CD4-positive, alpha-beta T cell (primary cell): Measurements from ENCODE around the gene MPZL3. TPM values are rescaled to one million over a fixed set of nuclear protein-coding genes. Genes with fewer than 3 reads are reported as not detected.

Experiments
- ATAC-seq: fragments of 200-7000 bp; cut with Tn5 transposase; one replicate; pipeline ENCODE4 v1.10.0; 2022; ENCODE audit warnings: mild to moderate bottlenecking; ENCODE audit not compliant: poor library complexity
- CTCF ChIA-PET: fragments of 350-600 bp; sonication (Branson Sonifier 250); formaldehyde crosslinking; loops from one replicate; lab custom pipeline; 2021; ENCODE audit warnings: antibody characterized with exemption, inconsistent platforms; lab: Charles Lee
- POLR2A ChIA-PET: fragments of 350-600 bp; sonication (Branson Sonifier 250); formaldehyde crosslinking; loops from one replicate; lab custom pipeline; 2021; ENCODE audit warnings: antibody characterized with exemption, inconsistent platforms; lab: Charles Lee
- DNase-seq, 14 experiments: peaks; one replicate each; pipeline ENCODE4 v3.0.0-alpha.2; 2013 to 2020; ENCODE audit warnings: mixed read lengths in 2 of 14
- H3K27ac ChIP-seq, 2 donors: one replicate each; pipeline versions ENCODE4 v1.5.1 to v1.7.0; 2013; ENCODE audit warnings: low read length in 2 of 2, low read depth in 1 of 2, mild to moderate bottlenecking in 1 of 2
- H3K27me3 ChIP-seq, 2 experiments: 1 replicate in 1 of 2; 2 replicates in 1 of 2; pipeline versions ENCODE4 v1.6.1 to v1.7.0; 2013; ENCODE audit warnings: low read length in 2 of 2, control low read depth in 1 of 2, mild to moderate bottlenecking in 1 of 2, moderate library complexity in 1 of 2; ENCODE audit not compliant: insufficient read depth in 2 of 2, control insufficient read depth in 1 of 2
- H3K36me3 ChIP-seq: one replicate; pipeline ENCODE4 v1.6.1; 2013; ENCODE audit warnings: low read length, control low read depth; ENCODE audit not compliant: insufficient read depth
- H3K4me1 ChIP-seq: one replicate; pipeline ENCODE4 v1.6.1; 2013; ENCODE audit warnings: low read length, control low read depth; ENCODE audit not compliant: insufficient read depth
- H3K4me3 ChIP-seq: one replicate; pipeline ENCODE4 v1.5.1; 2013; ENCODE audit warnings: mild to moderate bottlenecking, low read length, moderate library complexity
- H3K9me3 ChIP-seq, 2 experiments: 1 replicate in 1 of 2; 2 replicates in 1 of 2; pipeline versions ENCODE4 v1.6.1 to v1.7.0; 2013; ENCODE audit warnings: low read length in 2 of 2, mild to moderate bottlenecking in 2 of 2, control low read depth in 1 of 2, moderate library complexity in 1 of 2; ENCODE audit not compliant: control insufficient read depth in 1 of 2, insufficient read depth in 1 of 2
- H3K27ac Mint-ChIP-seq: one replicate; pipeline ENCODE4 v1.8.0; 2020; ENCODE audit warnings: mixed read lengths
- H3K27me3 Mint-ChIP-seq: one replicate; pipeline ENCODE4 v1.8.0; 2021; ENCODE audit warnings: mixed read lengths
- H3K36me3 Mint-ChIP-seq: one replicate; pipeline ENCODE4 v1.8.0; 2021; ENCODE audit warnings: low read depth, mixed read lengths
- H3K4me1 Mint-ChIP-seq: one replicate; pipeline ENCODE4 v1.8.0; 2021; ENCODE audit warnings: low read depth, mixed read lengths
- H3K4me3 Mint-ChIP-seq: one replicate; pipeline ENCODE4 v1.8.0; 2020; ENCODE audit warnings: mild to moderate bottlenecking, mixed read lengths
- H3K9me3 Mint-ChIP-seq: one replicate; pipeline ENCODE4 v1.8.0; 2020; ENCODE audit warnings: mixed read lengths
- CTCF ChIP-seq: fragments of 200-600 bp; IDR thresholded peaks from one replicate; pipeline ENCODE4 v1.8.0; 2022; ENCODE audit warnings: antibody characterized with exemption, mild to moderate bottlenecking
- intact Hi-C, 2 experiments: fragments of 100-400 bp; cut with DNase I in 1 of 2; cut with micrococcal nuclease in 1 of 2; formaldehyde crosslinking; loops; one replicate each; pipeline versions ENCODE4 v1.15.1 to v1.9.0; 2023 to 2025; cut with DNase I, micrococcal nuclease
- polyA plus RNA-seq, 2 donors: library from polyadenylated mRNA; unstranded; fragments of 120-200 nt; gene quantifications; one replicate each; pipeline ENCODE4 v1.2.1, GENCODE V29; 2013
- total RNA-seq, 174 experiments: library from RNA in 2 of 174; stranded (reverse) in 2 of 174; gene quantifications; one replicate each; pipeline ENCODE4 v1.2.3 and lab custom pipeline; 2021 to 2026

Gene MPZL3
- total RNA-seq: 10 to 100 TPM; 29.0 to 30.2 TPM
- 13.9 TPM for polyA plus RNA-seq (2013, experiment 1 of 2)
- 17.4 TPM for polyA plus RNA-seq (2013, experiment 2 of 2)
- 33.4 to 317 (median 110) reads per million in 172 experiments for total RNA-seq (lab: John Stamatoyannopoulos, UW)

GRCh38 chr11:118251858-118252652, at the start of gene MPZL3:
Gene MPZL3 (minus strand): TSS chr11:118252365. CDS start chr11:118252294, 71 bp downstream.
- intact Hi-C loops: loop anchor here in 1 of 2 experiments (1.0 to 10.0 kb wide), 3 partner anchors 22 to 53 kb away; partner anchors contain the start of gene CD3E
- Histone ChIP-seq H3K27me3 (no peaks in the 10 kb centered on the region), H3K9me3 (no peaks in the 10 kb centered on the region), H3K27ac (peak within 1 kb of the TSS; percentile 91 to 94), H3K36me3 (no peaks in the 10 kb centered on the region), H3K4me1 (peaks cover 13% of the 10 kb centered on the region), H3K4me3 (peak within 1 kb of the TSS; percentile 79)
- ATAC-seq (peak; percentile 86), DNase-seq (peak; percentile 72 to 96 (median 79))
- no peaks in the 10 kb centered on the region for H3K27me3 Mint-ChIP-seq
- TF ChIP-seq CTCF: no peak
- peak within 1 kb of the TSS; percentile 98 for H3K27ac Mint-ChIP-seq
- H3K4me3 Mint-ChIP-seq: peak within 1 kb of the TSS; percentile 96
- H3K9me3 Mint-ChIP-seq: no peaks in the 10 kb centered on the region
- peaks cover 49% of the 10 kb centered on the region for H3K4me1 Mint-ChIP-seq
- ChIA-PET POLR2A (interaction anchor here (0.8 to 3.3 kb wide), 23 partner anchors 9 to 184 kb away, joined by 3 to 49 read pairs (median 6); partner anchors contain the start of genes CD3D, CD3E, JAML and KMT2A), CTCF (interaction anchor here (0.9 to 2.7 kb wide), 7 partner anchors 9 to 101 kb away, joined by 3 to 18 read pairs (median 4); no protein-coding TSS in a partner anchor)
- H3K36me3 Mint-ChIP-seq: peaks cover 26% of the 10 kb centered on the region

GRCh38 chr11:118301600-118302195, 49.5 kb upstream of the MPZL3 start:
- H3K27ac Mint-ChIP-seq: peak overlapping the region; percentile 100
- TF ChIP-seq CTCF: no peak
- no peak overlapping the region for H3K27ac ChIP-seq
- peaks cover 43% of the 10 kb centered on the region for H3K4me1 ChIP-seq
- no peak for ATAC-seq
- ChIA-PET CTCF (interaction anchor here (1.0 to 1.3 kb wide), 2 partner anchors 9 to 103 kb away, joined by 4 to 5 read pairs; no protein-coding TSS in a partner anchor), POLR2A (interaction anchor here (0.7 to 1.3 kb wide), 4 partner anchors 38 to 86 kb away, joined by 3 to 4 read pairs (median 3); partner anchors contain the start of genes JAML, MPZL2 and UBE4A)
- peaks cover 70% of the 10 kb centered on the region for H3K4me1 Mint-ChIP-seq
- no peak overlapping the region for H3K4me3 ChIP-seq
- H3K4me3 Mint-ChIP-seq: peak overlapping the region; percentile 61
- no peaks in the 10 kb centered on the region for H3K27me3 ChIP-seq
- H3K27me3 Mint-ChIP-seq: no peaks in the 10 kb centered on the region
- peaks cover 23% of the 10 kb centered on the region for H3K36me3 Mint-ChIP-seq
- no peak for DNase-seq
- intact Hi-C loops: loop anchor here in 1 of 2 experiments (10.0 kb wide), 1 partner anchor 47 kb away; the partner anchor contains the start of gene MPZL3
- H3K36me3 ChIP-seq: peaks cover 3% of the 10 kb centered on the region
- H3K9me3 Mint-ChIP-seq: no peaks in the 10 kb centered on the region
- no peaks in the 10 kb centered on the region for H3K9me3 ChIP-seq
